ENCODE data around the gene AP1M2. TPM values are rescaled to one million over a fixed set of nuclear protein-coding genes. Genes with fewer than 3 reads are reported as not detected.

The AP1M2 gene
- total RNA-seq, 6 donors from 2014 or later: 35.1 to 63.1 (median 45.7) TPM

- peak in 1 of 2 donors; percentile 57 for DNase-seq
- H3K36me3 ChIP-seq: no peaks in the 10 kb centered on the region
- H3K4me3 ChIP-seq: no peak overlapping the region
- peaks cover 0 to 56% (median 25%) of the 10 kb centered on the region in 4 donors for H3K4me1 ChIP-seq
- H3K9me3 ChIP-seq: no peaks in the 10 kb centered on the region
- H3K27ac ChIP-seq: peak overlapping the region in 3 of 4 donors; percentile 67 to 81 (median 77)
- peak in 1 of 2 donors; percentile 44 for ATAC-seq (ENCODE audit: low FRiP score in 2 of 2)
- H3K27me3 ChIP-seq: no peaks in the 10 kb centered on the region
- no peak for TF ChIP-seq EP300 (IDR thresholded peaks at IDR 0.05)
- no peak for TF ChIP-seq POLR2A (IDR thresholded peaks at IDR 0.05)
- TF ChIP-seq POLR2AphosphoS5 (IDR thresholded peaks at IDR 0.05): no peak
- TF ChIP-seq, protein P1, sequence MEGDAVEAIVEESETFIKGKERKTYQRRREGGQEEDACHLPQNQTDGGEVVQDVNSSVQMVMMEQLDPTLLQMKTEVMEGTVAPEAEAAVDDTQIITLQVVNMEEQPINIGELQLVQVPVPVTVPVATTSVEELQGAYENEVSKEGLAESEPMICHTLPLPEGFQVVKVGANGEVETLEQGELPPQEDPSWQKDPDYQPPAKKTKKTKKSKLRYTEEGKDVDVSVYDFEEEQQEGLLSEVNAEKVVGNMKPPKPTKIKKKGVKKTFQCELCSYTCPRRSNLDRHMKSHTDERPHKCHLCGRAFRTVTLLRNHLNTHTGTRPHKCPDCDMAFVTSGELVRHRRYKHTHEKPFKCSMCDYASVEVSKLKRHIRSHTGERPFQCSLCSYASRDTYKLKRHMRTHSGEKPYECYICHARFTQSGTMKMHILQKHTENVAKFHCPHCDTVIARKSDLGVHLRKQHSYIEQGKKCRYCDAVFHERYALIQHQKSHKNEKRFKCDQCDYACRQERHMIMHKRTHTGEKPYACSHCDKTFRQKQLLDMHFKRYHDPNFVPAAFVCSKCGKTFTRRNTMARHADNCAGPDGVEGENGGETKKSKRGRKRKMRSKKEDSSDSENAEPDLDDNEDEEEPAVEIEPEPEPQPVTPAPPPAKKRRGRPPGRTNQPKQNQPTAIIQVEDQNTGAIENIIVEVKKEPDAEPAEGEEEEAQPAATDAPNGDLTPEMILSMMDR (IDR thresholded peaks at IDR 0.05): no peak
- 80 to 84% methylated on average over 8 to 9 of the region's 9 CpGs for WGBS, 2 donors
Measured at GRCh38 chr19:10593820-10594637, 6.9 kb upstream of the AP1M2 start.

DNA sequence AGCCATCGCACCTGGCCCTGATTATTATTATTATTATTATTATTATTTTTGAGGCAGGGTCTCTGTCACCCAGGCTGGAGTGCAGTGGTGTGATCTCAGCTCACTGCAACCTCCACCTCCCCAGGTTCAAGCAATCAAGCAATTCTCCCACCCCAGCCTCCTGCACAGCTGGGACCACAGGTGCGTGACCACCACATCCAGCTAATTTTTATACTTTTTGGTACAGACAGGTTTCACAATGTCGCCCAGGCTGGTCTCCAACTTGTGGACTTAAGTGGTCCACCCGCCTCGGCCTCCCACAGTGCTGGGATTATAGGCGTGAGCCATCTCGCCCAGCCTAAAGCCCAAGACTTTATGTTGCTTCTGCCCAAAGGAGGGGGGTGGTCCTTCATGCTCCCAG lies 6.0 kb upstream of the AP1M2 start:
- DNase-seq (no peak), ATAC-seq (ENCODE audit: low FRiP score in 2 of 2) (no peak)
- TF ChIP-seq POLR2AphosphoS5 (IDR thresholded peaks at IDR 0.05): no peak
- TF ChIP-seq, protein P1 (IDR thresholded peaks at IDR 0.05): no peak
- TF ChIP-seq POLR2A (IDR thresholded peaks at IDR 0.05): no peak
- no peak for TF ChIP-seq EP300 (IDR thresholded peaks at IDR 0.05)
- Histone ChIP-seq H3K27ac (peak overlapping the region in 3 of 4 donors; percentile 67 to 81 (median 77)), H3K27me3 (no peaks in the 10 kb centered on the region), H3K36me3 (no peaks in the 10 kb centered on the region), H3K4me3 (no peak overlapping the region), H3K4me1 (peaks cover 0 to 56% (median 25%) of the 10 kb centered on the region in 4 donors), H3K9me3 (no peaks in the 10 kb centered on the region)
- WGBS, 2 donors: 85 to 95% methylated on average over 6 to 7 of the region's 7 CpGs

DNA sequence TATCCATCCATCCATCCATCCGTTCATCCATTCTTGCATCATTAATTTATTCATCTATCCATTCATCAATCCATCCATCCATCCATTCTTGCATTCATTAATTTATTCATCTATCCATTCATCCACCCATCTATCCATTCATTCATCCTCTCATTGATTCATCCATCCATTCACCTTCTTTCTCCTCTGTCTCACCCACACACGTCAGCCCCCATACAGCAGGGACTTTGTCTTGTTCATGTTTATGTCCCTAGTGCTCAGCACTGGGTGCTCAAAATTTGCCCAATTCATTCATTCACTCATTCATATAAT lies 683 bp upstream of the AP1M2 start:
- Histone ChIP-seq H3K4me1 (peaks cover 0 to 20% (median 2%) of the 10 kb centered on the region in 4 donors), H3K9me3 (no peaks in the 10 kb centered on the region), H3K27me3 (no peaks in the 10 kb centered on the region), H3K4me3 (no peak overlapping the region), H3K27ac (no peak overlapping the region), H3K36me3 (no peaks in the 10 kb centered on the region)
- TF ChIP-seq EP300 (IDR thresholded peaks at IDR 0.05) (no peak), POLR2A (IDR thresholded peaks at IDR 0.05) (no peak)
- TF ChIP-seq, protein P1 (IDR thresholded peaks at IDR 0.05): no peak
- ATAC-seq (ENCODE audit: low FRiP score in 2 of 2) (no peak), DNase-seq (no peak)
- 92 to 98% methylated on average over 2 of the region's 2 CpGs for WGBS, 2 donors

DNA sequence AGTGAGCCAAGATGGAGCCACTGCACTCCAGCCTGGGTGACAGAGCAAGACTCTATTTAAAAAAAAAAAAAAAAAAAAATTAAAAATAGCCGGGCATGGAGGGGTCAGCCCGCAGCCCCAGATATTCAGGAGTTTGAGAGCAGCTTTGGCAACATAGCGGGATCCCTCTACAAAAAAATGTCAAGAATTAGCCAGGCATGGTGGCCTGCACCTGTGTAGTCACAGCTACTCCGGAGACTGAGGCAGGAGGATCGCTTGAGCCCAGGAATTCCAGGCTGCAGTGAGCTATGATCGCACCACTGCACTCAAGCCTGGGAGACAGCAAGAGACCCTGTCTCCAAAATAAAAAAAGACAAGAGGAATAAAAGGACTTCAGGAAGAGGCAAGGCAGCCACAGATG lies 716 bp downstream of the AP1M2 start:
- H3K27ac ChIP-seq: peak overlapping the region in 1 of 4 donors; percentile 63

More for the DNA sequence above, 716 bp downstream of the AP1M2 start:
- Histone ChIP-seq H3K36me3 (no peaks in the 10 kb centered on the region), H3K4me3 (peak overlapping the region in 3 of 4 donors; percentile 53 to 61 (median 61)), H3K4me1 (peaks cover under 1 to 13% (median 1%) of the 10 kb centered on the region in 4 donors), H3K27me3 (no peaks in the 10 kb centered on the region), H3K9me3 (no peaks in the 10 kb centered on the region)
- ATAC-seq (ENCODE audit: low FRiP score in 2 of 2) (no peak), DNase-seq (no peak)
- TF ChIP-seq POLR2AphosphoS5 (IDR thresholded peaks at IDR 0.05) (no peak), POLR2A (IDR thresholded peaks at IDR 0.05) (no peak), EP300 (IDR thresholded peaks at IDR 0.05) (no peak)
- TF ChIP-seq, protein P1 (IDR thresholded peaks at IDR 0.05): no peak
- 64 to 71% methylated on average over 6 of the region's 6 CpGs for WGBS, 2 donors
